B cell (primary cell): Measurements from ENCODE around the gene NCBP3.

Experiments used
- EZH2 ChIP-seq: IDR thresholded peaks from 2 replicates; pipeline ENCODE4 v1.6.1; 2012; ENCODE audit warnings: borderline replicate concordance, low read depth, mild to moderate bottlenecking, moderate library complexity, low read length; ENCODE audit not compliant: insufficient read depth, poor library complexity, severe bottlenecking
- TF ChIP-seq, protein P1 (sequence below): fragments of 200-600 bp; IDR thresholded peaks from one replicate; pipeline ENCODE4 v1.8.0; 2022; ENCODE audit warnings: antibody characterized with exemption, mild to moderate bottlenecking

DNA sequence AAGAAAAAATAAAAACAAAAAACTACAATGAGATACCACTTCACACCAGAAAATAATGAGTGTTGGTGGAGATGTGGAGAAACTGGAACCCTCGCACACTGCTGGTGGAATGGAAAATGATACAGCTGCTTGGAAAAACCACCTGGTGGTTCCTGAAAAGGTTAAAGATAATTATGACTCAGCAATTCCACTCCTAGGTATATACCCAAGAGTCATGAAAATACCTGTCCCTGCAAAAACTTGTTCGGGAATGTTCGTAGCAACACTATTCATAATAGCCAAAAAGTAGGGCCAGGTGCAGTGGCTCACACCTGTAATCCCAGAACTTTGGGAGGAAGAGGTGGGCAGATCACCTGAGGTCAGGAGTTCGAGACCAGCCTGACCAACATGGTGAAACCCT is 36.9 kb downstream of the NCBP3 start:
- TF ChIP-seq, protein P1, sequence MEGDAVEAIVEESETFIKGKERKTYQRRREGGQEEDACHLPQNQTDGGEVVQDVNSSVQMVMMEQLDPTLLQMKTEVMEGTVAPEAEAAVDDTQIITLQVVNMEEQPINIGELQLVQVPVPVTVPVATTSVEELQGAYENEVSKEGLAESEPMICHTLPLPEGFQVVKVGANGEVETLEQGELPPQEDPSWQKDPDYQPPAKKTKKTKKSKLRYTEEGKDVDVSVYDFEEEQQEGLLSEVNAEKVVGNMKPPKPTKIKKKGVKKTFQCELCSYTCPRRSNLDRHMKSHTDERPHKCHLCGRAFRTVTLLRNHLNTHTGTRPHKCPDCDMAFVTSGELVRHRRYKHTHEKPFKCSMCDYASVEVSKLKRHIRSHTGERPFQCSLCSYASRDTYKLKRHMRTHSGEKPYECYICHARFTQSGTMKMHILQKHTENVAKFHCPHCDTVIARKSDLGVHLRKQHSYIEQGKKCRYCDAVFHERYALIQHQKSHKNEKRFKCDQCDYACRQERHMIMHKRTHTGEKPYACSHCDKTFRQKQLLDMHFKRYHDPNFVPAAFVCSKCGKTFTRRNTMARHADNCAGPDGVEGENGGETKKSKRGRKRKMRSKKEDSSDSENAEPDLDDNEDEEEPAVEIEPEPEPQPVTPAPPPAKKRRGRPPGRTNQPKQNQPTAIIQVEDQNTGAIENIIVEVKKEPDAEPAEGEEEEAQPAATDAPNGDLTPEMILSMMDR = no peak
- TF ChIP-seq EZH2 = no peak
